K562 (cell line): Measurements from ENCODE around the gene APC. TPM values are rescaled to one million over a fixed set of nuclear protein-coding genes. Genes with fewer than 3 reads are reported as not detected.

Experiments
- AFF4 ChIP-seq: sonication (generic); formaldehyde crosslinking; IDR thresholded peaks from 2 replicates; pipeline ENCODE4 v1.8.0; 2023; ENCODE audit warnings: mild to moderate bottlenecking, missing genetic modification reagents
- ATF7 ChIP-seq: fragments of 450-650 bp; IDR thresholded peaks from 2 replicates; pipeline ENCODE4 v1.7.1; 2014; ENCODE audit warnings: mild to moderate bottlenecking, moderate library complexity
- DPF2 ChIP-seq: fragments of 450-650 bp; IDR thresholded peaks from 2 replicates; pipeline ENCODE4 v1.6.1; 2016
- ERF ChIP-seq: fragments of 450-650 bp; formaldehyde crosslinking; IDR thresholded peaks from 2 replicates; pipeline ENCODE4 v1.4.0; 2020; ENCODE audit warnings: mild to moderate bottlenecking, mixed read lengths
- ETS2 ChIP-seq: IDR thresholded peaks from 2 replicates; pipeline ENCODE4 v1.6.1; 2016; ENCODE audit warnings: borderline replicate concordance, missing genetic modification characterization, mild to moderate bottlenecking, moderate library complexity, missing compliant biosample characterization; ENCODE audit not compliant: poor library complexity, severe bottlenecking
- FOXM1 ChIP-seq, 2 experiments: fragments of 450-650 bp in 1 of 2; sonication (generic) in 1 of 2; formaldehyde crosslinking in 1 of 2; IDR thresholded peaks; 2 replicates each; pipeline versions ENCODE4 v1.6.1 to v1.9.0; 2017 to 2022; ENCODE audit warnings: low read depth in 2 of 2, mild to moderate bottlenecking in 2 of 2, missing genetic modification reagents in 1 of 2, moderate library complexity in 1 of 2
- HDAC3 ChIP-seq: fragments of 450-650 bp; IDR thresholded peaks from 2 replicates; pipeline ENCODE4 v1.6.1; 2018; ENCODE audit warnings: borderline replicate concordance, mild to moderate bottlenecking, moderate library complexity; ENCODE audit not compliant: partially characterized antibody
- MTA2 ChIP-seq: fragments of 450-650 bp; IDR thresholded peaks from 2 replicates; pipeline ENCODE4 v1.6.1; 2016; ENCODE audit warnings: low read depth
- POLR2B ChIP-seq: fragments of 450-650 bp; IDR thresholded peaks from 2 replicates; pipeline ENCODE4 v1.6.1; 2018; ENCODE audit warnings: low read depth; ENCODE audit not compliant: partially characterized antibody
- SAFB ChIP-seq: fragments of 200-400 bp; formaldehyde crosslinking; IDR thresholded peaks from 2 replicates; pipeline ENCODE4 v1.6.1; 2017; ENCODE audit warnings: low read depth, low read length, borderline replicate concordance
- SMARCB1 ChIP-seq: IDR thresholded peaks from 2 replicates; pipeline ENCODE4 v1.6.1; 2011; ENCODE audit warnings: improper control_type of control experiment, low read depth; ENCODE audit not compliant: insufficient read length
- SOX6 ChIP-seq: fragments of 450-650 bp; IDR thresholded peaks from 2 replicates; pipeline ENCODE4 v1.6.1; 2014; ENCODE audit warnings: mild to moderate bottlenecking
- STAT5B ChIP-seq: fragments of 250-450 bp; sonication (Bioruptor Pico); IDR thresholded peaks from 2 replicates; pipeline ENCODE4 v1.8.0; 2021; ENCODE audit warnings: mild to moderate bottlenecking, inconsistent platforms
- TAL1 ChIP-seq: fragments of 450-650 bp; IDR thresholded peaks from 2 replicates; pipeline ENCODE4 v1.6.1; 2016; ENCODE audit warnings: mild to moderate bottlenecking
- ZNF197 ChIP-seq: fragments of 200-800 bp; sonication (Bioruptor generic); IDR thresholded peaks from 2 replicates; pipeline ENCODE4 v1.6.1; 2016; ENCODE audit warnings: low read depth, missing genetic modification characterization, missing compliant biosample characterization
- ZNF431 ChIP-seq: sonication (generic); formaldehyde crosslinking; IDR thresholded peaks from 2 replicates; pipeline ENCODE4 v1.8.0; 2022; ENCODE audit warnings: mild to moderate bottlenecking, missing genetic modification reagents
- ZNF707 ChIP-seq: fragments of 250-450 bp; sonication (Bioruptor Pico); conservative IDR thresholded peaks from 2 replicates; pipeline ENCODE4 v1.8.0; 2022; ENCODE audit warnings: inconsistent platforms, mild to moderate bottlenecking, moderate library complexity
- polyA plus RNA-seq, 8 experiments: library from polyadenylated mRNA; depleted of rRNA in 4 of 8; stranded (reverse) in 5 of 8; unstranded in 3 of 8; fragments of >200 nt; fragmentation: Nextera tagmentation in 2 of 8; fragmentation: Illumina TruSeq in 1 of 8; extraction: Ambion mirVana in 2 of 8; extraction: Trizol in 1 of 8; gene quantifications; 2 replicates each; pipeline versions ENCODE4 v1.2.1 to v1.2.3, GENCODE V29; 2011 to 2014; ENCODE audit warnings: inconsistent platforms in 1 of 8, missing spikeins in 1 of 8
- total RNA-seq, 7 experiments: library from RNA; depleted of rRNA in 6 of 7; stranded (reverse); fragments of >200 nt in 6 of 7; fragmentation: Illumina TruSeq in 2 of 7; extraction: Trizol in 2 of 7; gene quantifications; 2 replicates each; pipeline versions ENCODE4 v1.2.1 to v1.2.3, GENCODE V29; 2011 to 2021; ENCODE audit warnings: low replicate concordance in 1 of 7
- TF ChIP-seq, protein P1 (sequence below), 2 experiments: fragments of 450-650 bp; conservative IDR thresholded peaks; 2 replicates each; pipeline ENCODE4 v1.6.1; 2017; ENCODE audit warnings: mild to moderate bottlenecking in 2 of 2, moderate library complexity in 2 of 2
- TF ChIP-seq, protein P2 (sequence below): fragments of 250-450 bp; sonication (Bioruptor Pico); IDR thresholded peaks from 2 replicates; pipeline ENCODE4 v1.8.0; 2022; ENCODE audit warnings: inconsistent platforms
- TF ChIP-seq, protein P3 (sequence below), 2 experiments: fragments of 450-650 bp; IDR thresholded peaks; 2 replicates each; pipeline ENCODE4 v1.6.1; 2016

APC gene
- total and polyA plus RNA-seq, 9 of the 15 experiments (the other 6 are each of a cell fraction or from before 2014, with no cell fraction given), result 5.7 to 29.5 (median 15.4) TPM

DNA sequence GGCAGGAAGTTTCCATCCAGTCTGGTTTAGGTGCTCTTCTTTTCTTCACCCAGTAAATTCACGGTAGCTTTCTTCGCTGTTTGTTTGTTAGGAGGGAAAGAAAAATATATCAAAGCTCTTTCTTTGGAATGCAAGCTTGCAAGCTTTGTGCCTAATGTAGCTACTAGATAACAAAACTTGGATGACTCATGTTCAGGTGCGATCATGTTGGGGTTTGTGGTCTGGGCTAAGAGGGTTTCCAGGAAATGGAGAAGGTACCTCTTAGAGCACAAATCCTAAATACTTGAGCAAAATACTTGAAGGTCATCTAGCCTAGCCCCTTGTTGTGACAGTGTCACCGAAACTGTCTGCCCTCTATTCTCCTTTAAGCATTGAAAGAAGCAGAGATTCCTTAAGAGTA lies 141.1 kb downstream of the APC start (continued):
- TF ChIP-seq, protein P1, sequence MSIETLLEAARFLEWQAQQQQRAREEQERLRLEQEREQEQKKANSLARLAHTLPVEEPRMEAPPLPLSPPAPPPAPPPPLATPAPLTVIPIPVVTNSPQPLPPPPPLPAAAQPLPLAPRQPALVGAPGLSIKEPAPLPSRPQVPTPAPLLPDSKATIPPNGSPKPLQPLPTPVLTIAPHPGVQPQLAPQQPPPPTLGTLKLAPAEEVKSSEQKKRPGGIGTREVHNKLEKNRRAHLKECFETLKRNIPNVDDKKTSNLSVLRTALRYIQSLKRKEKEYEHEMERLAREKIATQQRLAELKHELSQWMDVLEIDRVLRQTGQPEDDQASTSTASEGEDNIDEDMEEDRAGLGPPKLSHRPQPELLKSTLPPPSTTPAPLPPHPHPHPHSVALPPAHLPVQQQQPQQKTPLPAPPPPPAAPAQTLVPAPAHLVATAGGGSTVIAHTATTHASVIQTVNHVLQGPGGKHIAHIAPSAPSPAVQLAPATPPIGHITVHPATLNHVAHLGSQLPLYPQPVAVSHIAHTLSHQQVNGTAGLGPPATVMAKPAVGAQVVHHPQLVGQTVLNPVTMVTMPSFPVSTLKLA (conservative IDR thresholded peaks at IDR 0.05), result no peak
- TF ChIP-seq MTA2, result peak; percentile 75
- no peak for TF ChIP-seq ZNF197 (CRISPR knock-in tag)
- TF ChIP-seq ETS2 (tag), result no peak
- TF ChIP-seq, protein P2, sequence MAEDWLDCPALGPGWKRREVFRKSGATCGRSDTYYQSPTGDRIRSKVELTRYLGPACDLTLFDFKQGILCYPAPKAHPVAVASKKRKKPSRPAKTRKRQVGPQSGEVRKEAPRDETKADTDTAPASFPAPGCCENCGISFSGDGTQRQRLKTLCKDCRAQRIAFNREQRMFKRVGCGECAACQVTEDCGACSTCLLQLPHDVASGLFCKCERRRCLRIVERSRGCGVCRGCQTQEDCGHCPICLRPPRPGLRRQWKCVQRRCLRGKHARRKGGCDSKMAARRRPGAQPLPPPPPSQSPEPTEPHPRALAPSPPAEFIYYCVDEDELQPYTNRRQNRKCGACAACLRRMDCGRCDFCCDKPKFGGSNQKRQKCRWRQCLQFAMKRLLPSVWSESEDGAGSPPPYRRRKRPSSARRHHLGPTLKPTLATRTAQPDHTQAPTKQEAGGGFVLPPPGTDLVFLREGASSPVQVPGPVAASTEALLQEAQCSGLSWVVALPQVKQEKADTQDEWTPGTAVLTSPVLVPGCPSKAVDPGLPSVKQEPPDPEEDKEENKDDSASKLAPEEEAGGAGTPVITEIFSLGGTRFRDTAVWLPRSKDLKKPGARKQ (CRISPR knock-in tag), result no peak
- TF ChIP-seq ERF (CRISPR knock-in tag), result no peak
- TF ChIP-seq FOXM1 (IDR thresholded peaks at IDR 0.05; ENCODE audit: low read depth), result 0 out of 2 replicates have a peak, but pooled peaks have one; percentile 36
- TF ChIP-seq FOXM1 (CRISPR knock-in tag; IDR thresholded peaks at IDR 0.05; ENCODE audit: low read depth), result no peak
- no peak for TF ChIP-seq ZNF707 (CRISPR knock-in tag)
- TF ChIP-seq POLR2B, result no peak
- no peak for TF ChIP-seq SMARCB1
- TF ChIP-seq HDAC3, result peak; percentile 46
- TF ChIP-seq ZNF431 (CRISPR knock-in tag), result no peak
- TF ChIP-seq ATF7, result peak; percentile 55; the same call in 1 of the 2 replicates
- peak; percentile 76 for TF ChIP-seq SOX6
- peak; percentile 88 for TF ChIP-seq DPF2
- TF ChIP-seq, protein P3, sequence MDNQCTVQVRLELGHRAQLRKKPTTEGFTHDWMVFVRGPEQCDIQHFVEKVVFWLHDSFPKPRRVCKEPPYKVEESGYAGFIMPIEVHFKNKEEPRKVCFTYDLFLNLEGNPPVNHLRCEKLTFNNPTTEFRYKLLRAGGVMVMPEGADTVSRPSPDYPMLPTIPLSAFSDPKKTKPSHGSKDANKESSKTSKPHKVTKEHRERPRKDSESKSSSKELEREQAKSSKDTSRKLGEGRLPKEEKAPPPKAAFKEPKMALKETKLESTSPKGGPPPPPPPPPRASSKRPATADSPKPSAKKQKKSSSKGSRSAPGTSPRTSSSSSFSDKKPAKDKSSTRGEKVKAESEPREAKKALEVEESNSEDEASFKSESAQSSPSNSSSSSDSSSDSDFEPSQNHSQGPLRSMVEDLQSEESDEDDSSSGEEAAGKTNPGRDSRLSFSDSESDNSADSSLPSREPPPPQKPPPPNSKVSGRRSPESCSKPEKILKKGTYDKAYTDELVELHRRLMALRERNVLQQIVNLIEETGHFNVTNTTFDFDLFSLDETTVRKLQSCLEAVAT (IDR thresholded peaks at IDR 0.05), result peak in 1 of 2 experiments; percentile 88; a peak in 2 of 4 replicates
- no peak for TF ChIP-seq AFF4 (CRISPR knock-in tag)
- TF ChIP-seq STAT5B, result no peak
- TF ChIP-seq SAFB, result no peak
- peak; percentile 78 for TF ChIP-seq TAL1
